ENCODE data around the gene CLSTN2.

The CLSTN2 gene

DNA sequence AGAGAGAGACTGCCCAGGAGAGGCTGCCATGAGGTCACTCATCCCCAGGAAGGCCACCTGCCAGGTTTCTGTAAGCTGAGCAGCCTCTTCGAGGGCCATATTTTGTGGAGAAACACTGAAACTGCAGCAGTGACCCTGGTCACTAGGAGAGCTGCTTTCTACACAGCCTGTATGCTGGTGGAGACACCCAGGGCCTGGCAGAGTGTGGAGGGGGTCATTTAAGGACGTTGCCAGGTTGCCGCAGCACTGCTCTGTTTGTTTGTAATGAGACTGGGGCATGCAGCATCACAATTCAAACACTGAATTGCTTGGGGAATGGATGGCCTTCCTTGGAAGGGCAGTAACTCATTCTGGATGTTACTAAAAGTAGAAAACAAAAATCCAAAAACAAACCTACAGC lies 638.0 kb downstream of the CLSTN2 start:
- no peak for DNase-seq

DNA sequence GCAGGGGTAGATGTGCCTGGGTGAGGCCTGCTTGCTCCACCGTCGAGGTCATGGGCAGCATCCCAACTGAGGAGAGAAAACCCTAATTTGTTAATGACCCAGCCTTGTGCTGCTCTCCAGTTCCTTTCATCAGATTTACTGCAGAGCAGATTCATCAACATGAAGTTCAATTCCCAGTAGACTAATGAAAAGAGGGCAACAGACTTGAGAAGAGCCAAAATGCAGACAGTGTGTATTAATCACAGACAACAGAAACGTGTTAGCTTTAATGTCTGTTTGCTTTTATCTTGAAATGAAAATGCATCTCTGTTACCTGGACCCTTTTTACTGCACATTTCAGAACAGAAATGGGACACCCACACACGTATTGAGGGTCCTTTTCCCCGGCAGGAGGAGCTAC lies 639.4 kb downstream of the CLSTN2 start:
- DNase-seq: no peak

GRCh38 chr3:140576449-140576848 lies 641.5 kb downstream of the CLSTN2 start:
- no peak for DNase-seq

DNA sequence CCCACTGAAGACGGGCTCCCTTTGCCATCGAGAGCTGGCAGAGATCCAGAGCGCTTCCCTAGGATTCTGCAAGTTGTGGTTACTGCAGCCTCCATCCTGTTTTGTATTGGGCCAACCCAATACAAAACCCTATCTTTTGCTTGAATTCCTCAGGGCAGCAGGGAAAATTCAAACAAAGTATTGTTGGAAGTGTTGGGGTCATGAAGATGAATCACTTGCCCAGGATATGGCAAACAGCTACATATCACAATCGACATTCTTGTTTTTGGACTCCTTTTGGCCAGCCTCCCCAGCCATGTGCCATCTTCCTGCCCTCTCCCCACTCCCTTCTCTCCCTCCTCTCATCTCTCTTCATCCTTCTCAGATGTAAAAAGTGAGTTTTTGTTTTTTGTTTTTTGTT lies 642.9 kb downstream of the CLSTN2 start:
- DNase-seq: no peak

- DNase-seq: no peak
Observed at GRCh38 chr3:140579260-140579659, 644.3 kb downstream of the CLSTN2 start.

DNA sequence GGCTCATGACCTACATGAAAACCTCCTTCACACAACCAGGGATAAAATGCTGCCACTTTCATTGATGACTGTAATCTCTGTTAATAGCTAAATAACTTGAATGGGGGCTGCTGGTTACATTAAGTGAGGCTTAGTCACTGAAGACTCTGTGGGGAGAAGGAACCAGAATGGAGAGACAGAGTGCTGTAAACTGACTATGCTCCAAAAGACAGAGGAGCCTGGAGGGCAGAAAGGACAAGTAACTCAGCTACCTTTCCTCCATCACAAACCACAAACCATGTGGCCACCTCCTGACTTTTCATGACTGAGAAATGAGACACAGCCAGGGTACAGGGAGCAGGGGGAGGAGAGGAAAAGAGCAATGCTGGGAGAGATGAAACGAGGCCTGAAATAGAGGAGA lies 645.8 kb downstream of the CLSTN2 start:
- DNase-seq: no peak

GRCh38 chr3:140584549-140584948 lies 649.6 kb downstream of the CLSTN2 start:
- DNase-seq: no peak

DNA sequence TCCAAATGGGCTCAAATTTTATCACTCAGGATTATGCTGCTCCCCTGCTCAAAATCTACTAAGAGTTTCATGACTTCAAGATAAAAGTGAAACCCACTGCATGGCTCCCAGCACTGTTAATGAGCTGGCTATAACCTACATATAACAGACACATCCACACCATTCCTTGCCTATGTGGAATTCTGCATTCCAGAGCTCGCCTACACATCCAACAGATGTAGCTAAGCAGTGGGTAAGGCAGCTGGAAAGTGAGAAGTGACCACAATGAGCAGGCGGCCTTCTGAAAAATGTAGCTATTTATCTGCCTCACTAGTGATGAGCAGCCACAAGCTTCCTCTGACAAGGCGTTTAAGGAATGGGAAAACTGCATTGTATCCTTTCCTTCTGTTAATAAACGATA lies 650.8 kb downstream of the CLSTN2 start:
- DNase-seq: no peak

- no peak for DNase-seq
Observed at GRCh38 chr3:140586311-140586710, 651.3 kb downstream of the CLSTN2 start.

DNA sequence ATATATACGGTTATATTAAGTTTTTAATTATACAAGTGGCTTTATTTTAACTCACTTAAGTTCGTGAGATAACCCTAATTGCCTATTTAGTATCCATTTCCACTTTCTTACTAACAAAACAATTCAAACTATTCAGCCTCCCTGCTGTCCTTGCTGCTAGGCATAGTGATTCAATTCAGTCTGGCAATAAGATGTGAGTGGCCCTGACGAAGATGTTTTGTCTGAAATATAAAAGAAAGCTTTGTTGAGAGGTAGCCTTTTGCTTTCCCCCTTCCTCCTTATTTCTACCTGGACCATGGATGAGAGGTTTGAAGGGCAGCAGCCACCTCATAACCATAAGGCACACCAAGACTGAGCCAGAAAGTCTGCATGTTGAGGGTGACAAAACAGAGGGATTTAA lies 653.6 kb downstream of the CLSTN2 start:
- no peak for DNase-seq

DNA sequence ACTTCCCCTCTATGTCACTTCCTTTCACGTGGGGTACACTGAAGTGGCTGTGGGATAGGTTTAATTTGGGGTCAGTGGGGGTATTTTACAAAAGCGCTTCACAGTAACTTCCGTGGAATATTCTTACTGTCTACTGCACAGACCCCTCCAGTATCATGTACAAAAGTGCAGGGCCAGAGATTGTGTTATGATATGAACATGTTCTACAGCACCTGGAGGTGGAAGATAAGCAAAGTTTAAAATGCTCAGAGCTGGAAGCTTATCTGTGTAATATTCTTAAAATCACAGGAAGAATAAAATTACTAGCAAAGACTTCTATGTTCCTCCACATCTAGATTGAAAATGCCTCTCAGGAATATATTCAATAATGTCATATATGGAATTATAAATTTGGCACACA lies 658.8 kb downstream of the CLSTN2 start:
- DNase-seq: no peak

GRCh38 chr3:140595295-140595694 lies 660.3 kb downstream of the CLSTN2 start:
- no peak for DNase-seq

- no peak for DNase-seq
Observed at GRCh38 chr3:140597364-140597763, 662.4 kb downstream of the CLSTN2 start.

- no peak for DNase-seq
Observed at GRCh38 chr3:140597792-140598191, 662.8 kb downstream of the CLSTN2 start.

DNA sequence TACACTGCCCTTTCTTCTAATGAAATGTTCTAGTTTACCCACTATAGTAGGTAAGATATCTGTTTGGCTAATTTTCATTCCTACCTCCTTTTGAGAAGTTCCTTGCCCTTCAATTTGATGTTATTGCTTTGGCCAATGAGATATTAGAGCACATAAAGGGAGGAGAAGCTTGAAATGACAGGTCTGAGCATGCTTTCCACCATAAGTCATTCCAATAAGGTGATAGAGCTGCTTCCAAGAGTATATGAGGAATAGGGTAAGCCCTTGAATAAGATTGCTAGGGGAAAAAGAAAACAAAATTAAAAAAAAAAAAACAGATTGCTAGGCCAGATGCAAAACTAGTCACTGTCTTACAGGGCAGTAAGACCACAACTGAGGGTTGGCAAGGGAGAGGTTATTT lies 664.0 kb downstream of the CLSTN2 start:
- no peak for DNase-seq

- DNase-seq: no peak
Observed at GRCh38 chr3:140599496-140599895, 664.5 kb downstream of the CLSTN2 start.

- no peak for DNase-seq
Observed at GRCh38 chr3:140601881-140602280, 666.9 kb downstream of the CLSTN2 start.

- DNase-seq: no peak
Observed at GRCh38 chr3:140602781-140603180, 667.8 kb downstream of the CLSTN2 start.

- DNase-seq: no peak
Observed at GRCh38 chr3:140603766-140604165, 668.8 kb downstream of the CLSTN2 start.

DNA sequence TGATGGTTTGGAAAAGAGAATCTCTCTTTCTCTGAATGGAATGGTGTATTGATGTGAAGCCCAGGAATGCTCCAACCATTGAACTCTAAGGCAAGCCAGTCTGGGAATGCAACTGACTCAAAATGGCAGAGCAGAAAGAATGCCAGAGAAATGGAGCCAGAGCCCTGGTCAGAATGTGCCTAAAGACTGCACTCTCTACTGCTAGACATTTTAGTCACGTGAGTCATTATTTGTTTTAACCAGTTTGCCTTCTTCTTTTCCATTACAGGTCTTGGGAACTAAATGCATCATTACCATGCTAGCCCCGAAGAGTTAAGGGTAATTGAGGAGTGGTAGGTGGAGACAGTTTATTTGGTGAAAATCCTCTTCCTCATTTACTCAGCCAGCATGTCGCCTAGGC lies 675.6 kb downstream of the CLSTN2 start:
- no peak for DNase-seq

GRCh38 chr3:140614001-140614400 lies 679.0 kb downstream of the CLSTN2 start:
- DNase-seq: no peak

DNA sequence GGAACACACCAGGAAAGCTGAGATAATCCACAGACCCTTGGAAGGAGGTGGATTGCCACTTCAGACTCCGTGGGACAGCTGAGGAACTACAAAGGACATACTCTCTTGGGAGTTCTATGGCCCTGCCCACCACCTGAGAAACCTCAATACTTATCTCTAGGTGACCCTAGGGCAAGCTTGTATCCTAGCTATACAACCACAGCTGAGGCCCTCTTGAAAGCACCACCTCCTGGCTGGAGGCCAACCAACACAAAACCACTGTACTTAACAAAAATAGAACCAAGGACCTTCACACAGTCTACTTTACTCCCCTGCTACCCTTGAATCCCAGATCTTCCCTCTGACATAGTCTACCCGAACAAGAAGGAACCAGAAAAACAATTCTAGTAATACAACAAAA lies 682.1 kb downstream of the CLSTN2 start:
- DNase-seq: no peak

- no peak for DNase-seq
Observed at GRCh38 chr3:140626856-140627255, 691.9 kb downstream of the CLSTN2 start.
